Measurements from ENCODE around the gene USP46.

GRCh38 chr4:52555356-52555716 is 103.8 kb downstream of the USP46 start:
- no peak for TF ChIP-seq CTCF (IDR thresholded peaks at IDR 0.05)
- no peak for TF ChIP-seq POLR2AphosphoS5 (IDR thresholded peaks at IDR 0.05; ENCODE audit: low read depth, low read length)
